ENCODE measurements around the gene PRKG1. TPM values are rescaled to one million over a fixed set of nuclear protein-coding genes. Genes with fewer than 3 reads are reported as not detected.

Gene PRKG1
- polyA plus RNA-seq, 1 donor (not counting 4 experiments of a cell fraction or from before 2014, with no cell fraction given), result 0.24 TPM

GRCh38 chr10:51879238-51879637, 805.0 kb downstream of the PRKG1 start:
- Histone ChIP-seq H3K4me1 (ENCODE audit: control insufficient read depth, extremely low read depth, insufficient read depth, low read length) (peaks cover 6% of the 10 kb centered on the region), H3K9me3 (ENCODE audit: control insufficient read depth, low read depth, low read length) (no peaks in the 10 kb centered on the region), H3K9me1 (ENCODE audit: control insufficient read depth, extremely low read depth, insufficient read depth, low read length) (no peaks in the 10 kb centered on the region), H3K4me3 (ENCODE audit: control insufficient read depth in 2 of 3, extremely low read depth in 1 of 3, insufficient read depth in 2 of 3, low read depth in 1 of 3, low read length in 3 of 3) (no peak overlapping the region), H2AFZ (ENCODE audit: control insufficient read depth, low read length) (no peak overlapping the region), H4K20me1 (ENCODE audit: control insufficient read depth, extremely low read depth, insufficient read depth, low read length) (no peaks in the 10 kb centered on the region), H3K27me3 (ENCODE audit: control insufficient read depth, extremely low read depth, insufficient read depth, low read length) (no peaks in the 10 kb centered on the region), H3K9ac (ENCODE audit: control insufficient read depth, extremely low read depth, insufficient read depth, low read length) (no peak overlapping the region), H3K4me2 (ENCODE audit: control insufficient read depth, extremely low read depth, insufficient read depth, low read depth, low read length) (peak overlapping the region; percentile 57), H3K79me2 (ENCODE audit: control insufficient read depth, insufficient read depth, low read length) (no peaks in the 10 kb centered on the region), H3K36me3 (ENCODE audit: control insufficient read depth in 2 of 2, extremely low read depth in 1 of 2, insufficient read depth in 2 of 2, low read length in 2 of 2) (no peaks in the 10 kb centered on the region), H3K27ac (ENCODE audit: control insufficient read depth, insufficient read depth, low read length) (peak overlapping the region; percentile 62)
- FAIRE-seq (peak; percentile 95), DNase-seq (ENCODE audit: low read depth, low spot score) (peak; percentile 97)
- no peak for TF ChIP-seq EZH2 (IDR thresholded peaks at IDR 0.05; ENCODE audit: low read length)
- TF ChIP-seq, protein P1, sequence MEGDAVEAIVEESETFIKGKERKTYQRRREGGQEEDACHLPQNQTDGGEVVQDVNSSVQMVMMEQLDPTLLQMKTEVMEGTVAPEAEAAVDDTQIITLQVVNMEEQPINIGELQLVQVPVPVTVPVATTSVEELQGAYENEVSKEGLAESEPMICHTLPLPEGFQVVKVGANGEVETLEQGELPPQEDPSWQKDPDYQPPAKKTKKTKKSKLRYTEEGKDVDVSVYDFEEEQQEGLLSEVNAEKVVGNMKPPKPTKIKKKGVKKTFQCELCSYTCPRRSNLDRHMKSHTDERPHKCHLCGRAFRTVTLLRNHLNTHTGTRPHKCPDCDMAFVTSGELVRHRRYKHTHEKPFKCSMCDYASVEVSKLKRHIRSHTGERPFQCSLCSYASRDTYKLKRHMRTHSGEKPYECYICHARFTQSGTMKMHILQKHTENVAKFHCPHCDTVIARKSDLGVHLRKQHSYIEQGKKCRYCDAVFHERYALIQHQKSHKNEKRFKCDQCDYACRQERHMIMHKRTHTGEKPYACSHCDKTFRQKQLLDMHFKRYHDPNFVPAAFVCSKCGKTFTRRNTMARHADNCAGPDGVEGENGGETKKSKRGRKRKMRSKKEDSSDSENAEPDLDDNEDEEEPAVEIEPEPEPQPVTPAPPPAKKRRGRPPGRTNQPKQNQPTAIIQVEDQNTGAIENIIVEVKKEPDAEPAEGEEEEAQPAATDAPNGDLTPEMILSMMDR (optimal IDR thresholded peaks at IDR 0.05 in 1 of 3, IDR thresholded peaks at IDR 0.05 in 1 of 3, conservative IDR thresholded peaks at IDR 0.05 in 1 of 3; ENCODE audit: extremely low read depth in 1 of 3, insufficient read depth in 2 of 3, low read length in 3 of 3), result no peak
- dilution Hi-C loops (cut with MboI; ENCODE audit: extremely low pct_ligation_motif_present, low sequenced_read_pairs), result no loop called here

DNA sequence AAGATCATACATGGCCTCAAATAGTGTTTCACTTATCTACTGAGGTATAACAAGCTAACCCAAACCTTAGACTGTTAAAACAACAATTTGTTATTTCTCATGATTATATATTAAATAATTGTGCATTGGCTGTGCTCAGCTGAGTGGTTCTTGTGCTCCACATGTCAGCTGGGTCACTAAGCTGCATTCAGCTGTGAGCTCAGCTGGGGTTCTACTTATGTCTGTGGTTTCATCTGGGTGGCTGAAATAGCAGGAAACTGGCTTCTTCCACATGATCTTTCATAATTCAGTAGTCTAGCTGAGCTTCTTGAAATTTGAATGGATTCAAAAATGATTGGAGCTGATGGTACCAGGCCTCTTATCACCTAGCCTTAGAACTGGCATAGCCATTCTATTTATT, 806.9 kb downstream of the PRKG1 start:
- H4K20me1 ChIP-seq (ENCODE audit: control insufficient read depth, extremely low read depth, insufficient read depth, low read length), result no peaks in the 10 kb centered on the region
- no peak overlapping the region for H3K9ac ChIP-seq (ENCODE audit: control insufficient read depth, extremely low read depth, insufficient read depth, low read length)
- H3K9me3 ChIP-seq (ENCODE audit: control insufficient read depth, low read depth, low read length), result no peaks in the 10 kb centered on the region
- no peak overlapping the region for H3K4me2 ChIP-seq (ENCODE audit: control insufficient read depth, extremely low read depth, insufficient read depth, low read depth, low read length)
- peaks cover 6% of the 10 kb centered on the region for H3K4me1 ChIP-seq (ENCODE audit: control insufficient read depth, extremely low read depth, insufficient read depth, low read length)
- H3K9me1 ChIP-seq (ENCODE audit: control insufficient read depth, extremely low read depth, insufficient read depth, low read length), result no peaks in the 10 kb centered on the region
- dilution Hi-C loops (cut with MboI; ENCODE audit: extremely low pct_ligation_motif_present, low sequenced_read_pairs), result no loop called here
- no peaks in the 10 kb centered on the region for H3K27me3 ChIP-seq (ENCODE audit: control insufficient read depth, extremely low read depth, insufficient read depth, low read length)
- H3K4me3 ChIP-seq (ENCODE audit: control insufficient read depth in 2 of 3, extremely low read depth in 1 of 3, insufficient read depth in 2 of 3, low read depth in 1 of 3, low read length in 3 of 3), result no peak overlapping the region
- H3K79me2 ChIP-seq (ENCODE audit: control insufficient read depth, insufficient read depth, low read length), result no peaks in the 10 kb centered on the region
- H2AFZ ChIP-seq (ENCODE audit: control insufficient read depth, low read length), result no peak overlapping the region
- no peaks in the 10 kb centered on the region for H3K36me3 ChIP-seq (ENCODE audit: control insufficient read depth in 2 of 2, extremely low read depth in 1 of 2, insufficient read depth in 2 of 2, low read length in 2 of 2)
- no peak for TF ChIP-seq EZH2 (IDR thresholded peaks at IDR 0.05; ENCODE audit: low read length)
- TF ChIP-seq, protein P1 (optimal IDR thresholded peaks at IDR 0.05 in 1 of 3, IDR thresholded peaks at IDR 0.05 in 1 of 3, conservative IDR thresholded peaks at IDR 0.05 in 1 of 3; ENCODE audit: extremely low read depth in 1 of 3, insufficient read depth in 2 of 3, low read length in 3 of 3), result no peak
- H3K27ac ChIP-seq (ENCODE audit: control insufficient read depth, insufficient read depth, low read length), result no peak overlapping the region
- FAIRE-seq (no peak), DNase-seq (ENCODE audit: low read depth, low spot score) (no peak)

Measured in keratinocyte (primary cell).